Uterus (tissue), 4 donors: ENCODE results near the gene NTRK2. TPM values are rescaled to one million over a fixed set of nuclear protein-coding genes. Genes with fewer than 3 reads are reported as not detected.

Source experiments
- DNase-seq, 2 donors: peaks; one replicate each; pipeline ENCODE4 v3.0.0-alpha.2; 2019 to 2020
- H3K27ac ChIP-seq, 2 donors: fragments of 200-600 bp; sonication (generic); 1 replicate in 1 of 2; 2 replicates in 1 of 2; pipeline ENCODE4 v1.5.1; 2016 to 2018
- H3K27me3 ChIP-seq, 2 donors: fragments of 200-600 bp; sonication (generic); one replicate each; pipeline ENCODE4 v1.5.1; 2018 to 2019; ENCODE audit warnings: control low read depth in 1 of 2
- H3K36me3 ChIP-seq, 2 donors: fragments of 200-600 bp; sonication (generic); one replicate each; pipeline ENCODE4 v1.5.1; 2019; ENCODE audit warnings: control low read depth in 1 of 2
- H3K4me1 ChIP-seq, 2 donors: fragments of 200-600 bp; sonication (generic); one replicate each; pipeline ENCODE4 v1.5.1; 2018 to 2019; ENCODE audit warnings: control low read depth in 1 of 2
- H3K4me3 ChIP-seq, 2 donors: fragments of 200-600 bp; sonication (generic); 1 replicate in 1 of 2; 2 replicates in 1 of 2; pipeline ENCODE4 v1.5.1; 2018 to 2019; ENCODE audit warnings: mild to moderate bottlenecking in 1 of 2
- H3K9me3 ChIP-seq, 2 donors: fragments of 200-600 bp; sonication (generic); one replicate each; pipeline ENCODE4 v1.5.1; 2019; ENCODE audit warnings: control low read depth in 1 of 2
- CTCF ChIP-seq, 4 experiments: fragments of 200-600 bp in 2 of 4; fragments of 450-650 bp in 2 of 4; sonication (generic) in 2 of 4; IDR thresholded peaks; one replicate each; pipeline ENCODE4 v1.5.1; 2016 to 2019; ENCODE audit warnings: antibody characterized with exemption in 4 of 4, mild to moderate bottlenecking in 2 of 4, moderate library complexity in 1 of 4
- POLR2A ChIP-seq, 2 donors: fragments of 450-650 bp; IDR thresholded peaks; one replicate each; pipeline ENCODE4 v1.6.1; 2016; ENCODE audit warnings: antibody characterized with exemption in 2 of 2, mild to moderate bottlenecking in 1 of 2, moderate library complexity in 1 of 2
- intact Hi-C: fragments of 100-400 bp; cut with DNase I; formaldehyde crosslinking; loops from one replicate; pipeline ENCODE4 v1.15.1; 2023; ENCODE audit warnings: low total_unique reads
- total RNA-seq, 4 donors: library from RNA; depleted of rRNA in 3 of 4; stranded (reverse); fragments of >200 nt in 3 of 4; gene quantifications; one replicate each; pipeline versions ENCODE4 v1.1.0 to v1.2.4, GENCODE V29; 2014 to 2023
- donor health status: DM: yes; HTN: yes; CAD: no.

The NTRK2 gene
- total RNA-seq, 4 donors from 2014 or later, result 6.5 to 23.2 (median 12.5) TPM

- no peak overlapping the region for H3K4me3 ChIP-seq
- no peak for DNase-seq
- intact Hi-C loops, result no loop called here
- H3K36me3 ChIP-seq, result no peaks in the 10 kb centered on the region
- no peaks in the 10 kb centered on the region for H3K27me3 ChIP-seq
- no peaks in the 10 kb centered on the region for H3K9me3 ChIP-seq
- H3K4me1 ChIP-seq, result no peaks in the 10 kb centered on the region
- TF ChIP-seq POLR2A (IDR thresholded peaks at IDR 0.05) (no peak), CTCF (IDR thresholded peaks at IDR 0.05) (no peak)
- no peak overlapping the region for H3K27ac ChIP-seq
Observed at GRCh38 chr9:85020791-85021190, 351.3 kb downstream of the NTRK2 start.

- Histone ChIP-seq H3K36me3 (no peaks in the 10 kb centered on the region), H3K27ac (no peak overlapping the region), H3K9me3 (no peaks in the 10 kb centered on the region), H3K4me3 (no peak overlapping the region), H3K27me3 (no peaks in the 10 kb centered on the region), H3K4me1 (no peaks in the 10 kb centered on the region)
- DNase-seq, result no peak
- intact Hi-C loops, result no loop called here
- TF ChIP-seq CTCF (IDR thresholded peaks at IDR 0.05), result no peak
- no peak for TF ChIP-seq POLR2A (IDR thresholded peaks at IDR 0.05)
Observed at GRCh38 chr9:85021686-85022085, 352.2 kb downstream of the NTRK2 start.

- Histone ChIP-seq H3K4me3 (no peak overlapping the region), H3K27ac (no peak overlapping the region), H3K36me3 (no peaks in the 10 kb centered on the region), H3K4me1 (no peaks in the 10 kb centered on the region), H3K9me3 (no peaks in the 10 kb centered on the region), H3K27me3 (no peaks in the 10 kb centered on the region)
- TF ChIP-seq POLR2A (IDR thresholded peaks at IDR 0.05) (no peak), CTCF (IDR thresholded peaks at IDR 0.05) (no peak)
- intact Hi-C loops, result no loop called here
- DNase-seq, result no peak
Observed at GRCh38 chr9:85024374-85024773, 354.8 kb downstream of the NTRK2 start.

GRCh38 chr9:85025638-85026037, 356.1 kb downstream of the NTRK2 start:
- TF ChIP-seq CTCF (IDR thresholded peaks at IDR 0.05), result no peak
- no peak for TF ChIP-seq POLR2A (IDR thresholded peaks at IDR 0.05)
- Histone ChIP-seq H3K4me3 (no peak overlapping the region), H3K27me3 (no peaks in the 10 kb centered on the region), H3K4me1 (no peaks in the 10 kb centered on the region), H3K27ac (no peak overlapping the region), H3K36me3 (no peaks in the 10 kb centered on the region), H3K9me3 (no peaks in the 10 kb centered on the region)
- DNase-seq, result no peak
- intact Hi-C loops, result no loop called here

- TF ChIP-seq CTCF (IDR thresholded peaks at IDR 0.05) (no peak), POLR2A (IDR thresholded peaks at IDR 0.05) (no peak)
- DNase-seq, result no peak
- H3K27ac ChIP-seq, result no peak overlapping the region
- no peaks in the 10 kb centered on the region for H3K36me3 ChIP-seq
- no peaks in the 10 kb centered on the region for H3K4me1 ChIP-seq
- H3K9me3 ChIP-seq, result no peaks in the 10 kb centered on the region
- intact Hi-C loops, result no loop called here
- H3K4me3 ChIP-seq, result no peak overlapping the region
- no peaks in the 10 kb centered on the region for H3K27me3 ChIP-seq
Observed at GRCh38 chr9:85027870-85028269, 358.3 kb downstream of the NTRK2 start.
